SK-N-SH (cell line): ENCODE results near the gene CDHR4. TPM values are rescaled to one million over a fixed set of nuclear protein-coding genes. Genes with fewer than 3 reads are reported as not detected.

ENCODE experiments used
- CTCF ChIA-PET: fragments of 300-600, 350-600 bp; formaldehyde crosslinking; extraction: SDS; loops from one replicate; lab custom pipeline; 2021; lab: Yijun Ruan, JAX
- POLR2A ChIA-PET: fragments of 350-600 bp; sonication (Branson Sonifier 250); formaldehyde crosslinking; extraction: SDS; loops from one replicate; lab custom pipeline; 2020; ENCODE audit warnings: antibody characterized with exemption, inconsistent platforms; lab: Yijun Ruan, JAX
- DNase-seq: peaks from one replicate; pipeline ENCODE4 v3.0.0; 2012
- H2AFZ ChIP-seq: fragments of 200-600 bp; sonication (generic); 2 replicates; pipeline ENCODE4 v1.8.1; 2016; ENCODE audit warnings: antibody characterized with exemption, mild to moderate bottlenecking, low read depth
- H3F3A ChIP-seq: fragments of 200-600 bp; sonication (generic); replicated peaks from 2 replicates; pipeline ENCODE3; 2016; ENCODE audit warnings: antibody characterized with exemption, mild to moderate bottlenecking; ENCODE audit not compliant: insufficient read depth
- H3K27ac ChIP-seq, 2 experiments: fragments of 200-500 bp in 1 of 2; fragments of 200-600 bp in 1 of 2; sonication (Bioruptor generic) in 1 of 2; sonication (generic), shearing (Covaris generic) in 1 of 2; 2 replicates each; pipeline versions ENCODE4 v1.5.1 to v1.6.1; 2014 to 2016; ENCODE audit warnings: low read depth in 2 of 2, inconsistent platforms in 1 of 2, low read length in 1 of 2, mild to moderate bottlenecking in 1 of 2, mixed read lengths in 1 of 2
- H3K27me3 ChIP-seq: fragments of 200-600 bp; sonication (generic), shearing (Covaris generic); 2 replicates; pipeline ENCODE4 v1.6.1; 2016; ENCODE audit warnings: mixed run types; ENCODE audit not compliant: insufficient read depth
- H3K36me3 ChIP-seq, 2 experiments: fragments of 200-500 bp in 1 of 2; fragments of 200-600 bp in 1 of 2; sonication (Bioruptor generic) in 1 of 2; sonication (generic) in 1 of 2; replicated peaks in 1 of 2; 2 replicates each; pipeline versions ENCODE3 to v1.5.1; 2014 to 2016; ENCODE audit warnings: low read length in 1 of 2, mild to moderate bottlenecking in 1 of 2; ENCODE audit not compliant: insufficient read depth in 2 of 2, control insufficient read depth in 1 of 2
- H3K4me1 ChIP-seq, 2 experiments: fragments of 200-500 bp in 1 of 2; fragments of 200-600 bp in 1 of 2; sonication (Bioruptor generic) in 1 of 2; sonication (generic), shearing (Covaris generic) in 1 of 2; 2 replicates each; pipeline versions ENCODE4 v1.5.1 to v1.6.1; 2014 to 2016; ENCODE audit warnings: low read depth in 1 of 2, low read length in 1 of 2, mixed run types in 1 of 2; ENCODE audit not compliant: insufficient read depth in 2 of 2, control insufficient read depth in 1 of 2
- H3K4me2 ChIP-seq: fragments of 200-600 bp; sonication (generic), shearing (Covaris generic); 2 replicates; pipeline ENCODE4 v1.6.1; 2017; ENCODE audit warnings: mixed run types
- H3K4me3 ChIP-seq, 2 experiments: fragments of 200-500 bp in 1 of 2; fragments of 200-600 bp in 1 of 2; sonication (Bioruptor generic) in 1 of 2; sonication (generic), shearing (Covaris generic) in 1 of 2; 2 replicates each; pipeline versions ENCODE4 v1.5.1 to v1.8.1; 2014 to 2016; ENCODE audit warnings: low read depth in 2 of 2, inconsistent platforms in 1 of 2, low read length in 1 of 2, mild to moderate bottlenecking in 1 of 2, mixed read lengths in 1 of 2, moderate library complexity in 1 of 2
- H3K79me2 ChIP-seq: fragments of 200-600 bp; sonication (generic); 2 replicates; pipeline ENCODE4 v1.8.1; 2017; ENCODE audit warnings: mild to moderate bottlenecking; ENCODE audit not compliant: insufficient read depth
- H3K9ac ChIP-seq: fragments of 200-600 bp; sonication (generic); 2 replicates; pipeline ENCODE4 v1.6.1; 2017; ENCODE audit warnings: mixed run types
- H3K9me2 ChIP-seq: fragments of 200-600 bp; sonication (generic); 2 replicates; pipeline ENCODE4 v1.6.1; 2017; ENCODE audit warnings: mixed run types
- H3K9me3 ChIP-seq: fragments of 200-600 bp; sonication (generic); 2 replicates; pipeline ENCODE4 v1.6.1; 2017; ENCODE audit warnings: mixed run types, mild to moderate bottlenecking, moderate library complexity
- H4K20me1 ChIP-seq: fragments of 200-600 bp; sonication (generic); 2 replicates; pipeline ENCODE4 v1.6.1; 2017; ENCODE audit warnings: mild to moderate bottlenecking, mixed run types; ENCODE audit not compliant: insufficient read depth
- CHD2 ChIP-seq: fragments of 150-350 bp; IDR thresholded peaks from 2 replicates; pipeline ENCODE4 v1.6.1; 2018; ENCODE audit warnings: low read length; ENCODE audit not compliant: partially characterized antibody
- CTCF ChIP-seq: fragments of 200-600 bp; sonication (generic); IDR thresholded peaks from 2 replicates; pipeline ENCODE4 v1.6.1; 2017; ENCODE audit warnings: antibody characterized with exemption, mild to moderate bottlenecking, moderate library complexity
- FOXJ3 ChIP-seq: sonication (generic); formaldehyde crosslinking; IDR thresholded peaks from 2 replicates; pipeline ENCODE4 v1.5.1; 2020; ENCODE audit warnings: mild to moderate bottlenecking, missing genetic modification reagents
- FOXM1 ChIP-seq: IDR thresholded peaks from 2 replicates; pipeline ENCODE4 v1.4.0; 2012; ENCODE audit warnings: low read depth, mild to moderate bottlenecking
- GATA2 ChIP-seq: sonication (generic); formaldehyde crosslinking; IDR thresholded peaks from 2 replicates; pipeline ENCODE4 v1.5.0; 2020; ENCODE audit warnings: mild to moderate bottlenecking, missing genetic modification reagents
- JUND ChIP-seq: IDR thresholded peaks from 2 replicates; pipeline ENCODE4 v1.4.0; 2012
- NFIC ChIP-seq: IDR thresholded peaks from 2 replicates; pipeline ENCODE4 v1.4.0; 2012; ENCODE audit warnings: borderline replicate concordance
- RCOR1 ChIP-seq: fragments of 150-350 bp; IDR thresholded peaks from 2 replicates; pipeline ENCODE4 v1.6.1; 2017; ENCODE audit warnings: antibody characterized with exemption, low read length
- RFX5 ChIP-seq: IDR thresholded peaks from 2 replicates; pipeline ENCODE4 v1.6.1; 2012; ENCODE audit warnings: mild to moderate bottlenecking, improper control_type of control experiment, low read length
- RXRA ChIP-seq: IDR thresholded peaks from 2 replicates; pipeline ENCODE4 v1.4.0; 2012; ENCODE audit warnings: low read depth, mild to moderate bottlenecking, borderline replicate concordance
- SIN3A ChIP-seq: IDR thresholded peaks from 2 replicates; pipeline ENCODE4 v1.6.1; 2012; ENCODE audit warnings: low read depth, mild to moderate bottlenecking, low read length, moderate library complexity, borderline replicate concordance
- SMC3 ChIP-seq: IDR thresholded peaks from 2 replicates; pipeline ENCODE4 v1.6.1; 2012; ENCODE audit warnings: low read depth, low read length, improper control_type of control experiment
- TCF12 ChIP-seq: IDR thresholded peaks from 2 replicates; pipeline ENCODE4 v1.4.0; 2012
- WGBS: methylation state at CpG from one replicate; pipeline ENCODE4 v1.1.6; 2017; ENCODE audit warnings: low lambda C conversion rate; 5-methylcytosine and 5-hydroxymethylcytosine counted together
- polyA plus RNA-seq, 3 experiments: library from polyadenylated mRNA; depleted of rRNA; stranded (reverse); fragments of >200 nt; gene quantifications; 2 replicates each; pipeline ENCODE4 v1.2.3, GENCODE V29; 2012
- TF ChIP-seq, protein P1 (sequence below): IDR thresholded peaks from 2 replicates; pipeline ENCODE4 v1.4.0; 2012; ENCODE audit warnings: low read depth
- TF ChIP-seq, protein P2 (sequence below): IDR thresholded peaks from 2 replicates; pipeline ENCODE4 v1.4.0; 2012; ENCODE audit warnings: low read depth, borderline replicate concordance

Gene CDHR4
- polyA plus RNA-seq, 1 of the 3 experiments (the other 2 are of a cell fraction), result 0.07 TPM

- peak; percentile 10 for DNase-seq
- no peak overlapping the region for H3K9ac ChIP-seq
- no peaks in the 10 kb centered on the region for H3K79me2 ChIP-seq
- no peaks in the 10 kb centered on the region for H3K9me3 ChIP-seq
- H3F3A ChIP-seq, result no peaks in the 10 kb centered on the region
- ChIA-PET POLR2A (no interaction called here), CTCF (interaction anchor here (0.7 kb wide), 1 partner anchor 51 kb away, joined by 3 read pairs; no protein-coding TSS in a partner anchor)
- H2AFZ ChIP-seq, result no peak overlapping the region
- no peaks in the 10 kb centered on the region; a peak in 1 of 4 replicates for H3K4me1 ChIP-seq
- 80% methylated on average over 2 of the region's 24 CpGs for WGBS
- no peak overlapping the region for H3K27ac ChIP-seq
- H4K20me1 ChIP-seq, result no peaks in the 10 kb centered on the region
- no peaks in the 10 kb centered on the region for H3K9me2 ChIP-seq
- TF ChIP-seq FOXM1, result no peak
- H3K4me3 ChIP-seq, result no peak overlapping the region
- H3K4me2 ChIP-seq, result no peak overlapping the region
- H3K27me3 ChIP-seq, result no peaks in the 10 kb centered on the region
- no peaks in the 10 kb centered on the region for H3K36me3 ChIP-seq
Measured at GRCh38 chr3:49794926-49795905, 4.5 kb downstream of the CDHR4 start.

DNA sequence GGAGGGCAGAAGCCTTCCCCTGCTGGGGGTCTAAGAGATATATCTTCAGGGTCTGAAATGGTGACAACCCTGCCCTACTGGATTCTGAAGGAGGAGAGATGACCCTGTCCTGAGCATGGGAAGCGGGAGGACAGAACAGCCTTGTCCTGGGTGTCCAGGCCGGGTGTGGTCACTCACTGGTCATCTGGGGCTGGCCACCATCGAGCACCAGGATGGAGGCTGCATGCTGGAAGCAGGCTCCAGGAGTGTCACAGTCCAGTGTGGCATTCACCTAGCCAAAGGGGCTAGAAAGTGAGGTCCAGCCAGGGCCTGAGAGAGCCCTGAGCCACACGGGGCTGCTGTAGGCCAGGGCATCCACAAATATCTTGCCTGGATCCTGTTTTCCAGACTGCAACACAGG, 5.2 kb downstream of the CDHR4 start:
- Histone ChIP-seq H3K9me2 (no peaks in the 10 kb centered on the region), H2AFZ (no peak overlapping the region), H3K9me3 (no peaks in the 10 kb centered on the region), H3K36me3 (no peaks in the 10 kb centered on the region), H3K4me1 (no peaks in the 10 kb centered on the region; a peak in 1 of 4 replicates), H3K79me2 (no peaks in the 10 kb centered on the region), H4K20me1 (no peaks in the 10 kb centered on the region), H3K27ac (no peak overlapping the region), H3K9ac (no peak overlapping the region), H3K27me3 (no peaks in the 10 kb centered on the region), H3F3A (no peaks in the 10 kb centered on the region), H3K4me3 (no peak overlapping the region)
- CTCF ChIA-PET, result no interaction called here
- WGBS, result 53% methylated on average over 3 of the region's 4 CpGs
- POLR2A ChIA-PET, result no interaction called here
- DNase-seq, result peak; percentile 2
- TF ChIP-seq, protein P1, sequence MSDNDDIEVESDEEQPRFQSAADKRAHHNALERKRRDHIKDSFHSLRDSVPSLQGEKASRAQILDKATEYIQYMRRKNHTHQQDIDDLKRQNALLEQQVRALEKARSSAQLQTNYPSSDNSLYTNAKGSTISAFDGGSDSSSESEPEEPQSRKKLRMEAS, result no peak
- no peak for TF ChIP-seq TCF12
- no peak for TF ChIP-seq FOXM1
- TF ChIP-seq SMC3, result no peak
- TF ChIP-seq GATA2 (CRISPR knock-in tag), result no peak
- TF ChIP-seq CHD2, result no peak
- TF ChIP-seq FOXJ3 (CRISPR knock-in tag), result no peak
- TF ChIP-seq NFIC, result no peak
- TF ChIP-seq, all 33 proteins: peak for 0
- H3K4me2 ChIP-seq, result no peak overlapping the region

GRCh38 chr3:49793486-49794085, 6.1 kb downstream of the CDHR4 start:
- H3K4me3 ChIP-seq, result no peak overlapping the region
- no peak for TF ChIP-seq RXRA
- no peak for TF ChIP-seq GATA2 (CRISPR knock-in tag)
- TF ChIP-seq, protein P2, sequence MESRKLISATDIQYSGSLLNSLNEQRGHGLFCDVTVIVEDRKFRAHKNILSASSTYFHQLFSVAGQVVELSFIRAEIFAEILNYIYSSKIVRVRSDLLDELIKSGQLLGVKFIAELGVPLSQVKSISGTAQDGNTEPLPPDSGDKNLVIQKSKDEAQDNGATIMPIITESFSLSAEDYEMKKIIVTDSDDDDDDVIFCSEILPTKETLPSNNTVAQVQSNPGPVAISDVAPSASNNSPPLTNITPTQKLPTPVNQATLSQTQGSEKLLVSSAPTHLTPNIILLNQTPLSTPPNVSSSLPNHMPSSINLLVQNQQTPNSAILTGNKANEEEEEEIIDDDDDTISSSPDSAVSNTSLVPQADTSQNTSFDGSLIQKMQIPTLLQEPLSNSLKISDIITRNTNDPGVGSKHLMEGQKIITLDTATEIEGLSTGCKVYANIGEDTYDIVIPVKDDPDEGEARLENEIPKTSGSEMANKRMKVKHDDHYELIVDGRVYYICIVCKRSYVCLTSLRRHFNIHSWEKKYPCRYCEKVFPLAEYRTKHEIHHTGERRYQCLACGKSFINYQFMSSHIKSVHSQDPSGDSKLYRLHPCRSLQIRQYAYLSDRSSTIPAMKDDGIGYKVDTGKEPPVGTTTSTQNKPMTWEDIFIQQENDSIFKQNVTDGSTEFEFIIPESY, result no peak
- TF ChIP-seq RFX5, result no peak
- TF ChIP-seq CHD2, result no peak
- no peak for TF ChIP-seq JUND
- no peak for TF ChIP-seq NFIC
- TF ChIP-seq CTCF, result no peak
- no peak for TF ChIP-seq SIN3A
- no peak for TF ChIP-seq RCOR1
- no peak for TF ChIP-seq FOXJ3 (CRISPR knock-in tag)

More at GRCh38 chr3:49793486-49794085, 6.1 kb downstream of the CDHR4 start:
- peak; percentile 3 for DNase-seq
- H3K9ac ChIP-seq, result no peak overlapping the region
- no peaks in the 10 kb centered on the region for H3K27me3 ChIP-seq
- no peak overlapping the region for H3K27ac ChIP-seq
- 83% methylated on average over 10 of the region's 13 CpGs for WGBS
- H3K79me2 ChIP-seq, result no peaks in the 10 kb centered on the region
- POLR2A ChIA-PET, result no interaction called here
- CTCF ChIA-PET, result interaction anchor here (1.1 to 2.7 kb wide), 2 partner anchors 9 to 46 kb away, joined by 4 to 10 read pairs; partner anchors contain the start of gene INKA1
- no peaks in the 10 kb centered on the region for H3K36me3 ChIP-seq
- no peak overlapping the region for H2AFZ ChIP-seq
- H3K9me3 ChIP-seq, result no peaks in the 10 kb centered on the region
- no peaks in the 10 kb centered on the region for H3K4me1 ChIP-seq
- H3F3A ChIP-seq, result no peaks in the 10 kb centered on the region
- no peak overlapping the region for H3K4me2 ChIP-seq
- no peaks in the 10 kb centered on the region for H4K20me1 ChIP-seq
- H3K9me2 ChIP-seq, result no peaks in the 10 kb centered on the region
